ENCODE measurements around the gene CCDC63.
"Not testable (repeated sequence)": the region's sequence is repeated elsewhere in the genome, so short reads cannot be mapped to it uniquely, and the experiment has no call there.

Gene CCDC63

DNA sequence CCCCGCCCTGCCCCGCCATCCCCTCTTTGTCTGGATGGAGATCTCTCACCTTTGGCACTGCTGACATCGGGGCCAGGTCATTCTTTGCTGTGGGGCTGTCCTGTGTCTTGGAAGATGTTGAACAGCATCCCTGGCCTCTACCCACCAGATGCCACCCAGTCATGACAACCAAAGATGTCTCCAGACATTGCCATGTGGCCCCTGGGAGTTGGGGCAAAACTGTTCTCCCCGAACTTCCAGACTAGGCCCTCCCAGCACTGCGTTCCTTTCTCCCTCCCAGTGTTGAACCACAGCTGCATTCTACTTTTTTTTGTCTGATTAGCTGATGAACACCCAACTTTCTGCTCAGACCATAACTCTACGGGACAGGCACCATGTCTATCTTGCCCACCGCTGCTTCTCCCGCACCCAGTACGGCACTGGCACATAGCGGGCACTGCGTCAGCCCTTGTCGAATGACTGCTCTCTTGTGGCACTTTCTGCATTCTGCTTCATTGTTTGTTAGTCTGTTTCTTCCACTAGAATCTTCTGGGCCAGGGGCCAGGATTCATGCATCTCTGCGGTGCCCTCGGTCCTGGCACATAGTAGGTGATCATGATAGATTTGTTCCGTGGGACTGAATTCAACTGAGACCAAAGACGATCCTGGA is 86.7 kb downstream of the CCDC63 start:
- Histone ChIP-seq H3K27ac (ENCODE audit: low read depth, low read length) (no peak overlapping the region), H3K36me3 (ENCODE audit: control insufficient read depth, insufficient read depth, low read length) (no peaks in the 10 kb centered on the region), H3K4me1 (ENCODE audit: control insufficient read depth, insufficient read depth, low read length) (no peaks in the 10 kb centered on the region), H3K9ac (ENCODE audit: low read length) (no peak overlapping the region), H3K4me3 (ENCODE audit: low read length) (no peak overlapping the region), H3K27me3 (ENCODE audit: control insufficient read depth, insufficient read depth, low read length) (peaks cover 2% of the 10 kb centered on the region)

DNA sequence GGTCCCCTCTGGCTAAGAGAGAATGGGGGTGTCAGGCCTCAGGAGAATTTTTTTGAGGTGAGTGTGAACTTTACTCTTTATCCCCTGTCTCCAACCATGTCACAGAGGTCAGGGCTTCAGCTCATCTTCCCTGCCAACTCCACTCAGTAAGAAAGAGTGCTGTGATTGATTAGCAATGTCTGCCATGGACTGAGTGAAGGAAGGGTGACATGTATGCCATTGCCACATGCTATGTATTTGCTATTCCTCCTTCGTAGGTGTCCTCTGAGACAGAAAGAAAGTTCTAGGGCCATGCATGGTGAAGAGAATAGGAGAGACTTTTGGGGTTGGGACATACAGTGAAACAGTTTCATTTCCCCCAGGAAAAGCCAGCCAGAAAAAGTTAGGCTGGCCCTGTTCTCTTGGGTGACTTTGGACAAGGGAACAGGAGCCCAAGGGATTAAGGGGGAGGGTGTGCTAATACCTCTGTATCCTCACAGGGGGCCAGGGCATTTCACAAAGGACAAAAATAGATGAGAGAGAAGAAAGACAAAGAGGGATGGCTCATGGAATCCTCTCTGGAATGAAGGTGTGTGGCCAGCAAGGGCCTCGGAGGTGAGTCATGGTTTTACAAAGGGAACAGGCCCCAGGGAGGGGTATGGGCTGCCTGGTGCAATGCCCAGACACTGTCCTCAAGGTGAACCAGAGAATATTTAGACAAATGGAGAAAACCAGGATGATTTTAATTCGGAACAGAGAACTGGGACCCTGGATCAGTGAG is 87.5 kb downstream of the CCDC63 start:
- no peak overlapping the region for H3K9ac ChIP-seq (ENCODE audit: low read length)
- H3K27me3 ChIP-seq (ENCODE audit: control insufficient read depth, insufficient read depth, low read length): peaks cover 2% of the 10 kb centered on the region
- no peak overlapping the region for H3K27ac ChIP-seq (ENCODE audit: low read depth, low read length)
- no peak overlapping the region for H3K4me3 ChIP-seq (ENCODE audit: low read length)
- H3K36me3 ChIP-seq (ENCODE audit: control insufficient read depth, insufficient read depth, low read length): no peaks in the 10 kb centered on the region
- no peaks in the 10 kb centered on the region for H3K4me1 ChIP-seq (ENCODE audit: control insufficient read depth, insufficient read depth, low read length)

DNA sequence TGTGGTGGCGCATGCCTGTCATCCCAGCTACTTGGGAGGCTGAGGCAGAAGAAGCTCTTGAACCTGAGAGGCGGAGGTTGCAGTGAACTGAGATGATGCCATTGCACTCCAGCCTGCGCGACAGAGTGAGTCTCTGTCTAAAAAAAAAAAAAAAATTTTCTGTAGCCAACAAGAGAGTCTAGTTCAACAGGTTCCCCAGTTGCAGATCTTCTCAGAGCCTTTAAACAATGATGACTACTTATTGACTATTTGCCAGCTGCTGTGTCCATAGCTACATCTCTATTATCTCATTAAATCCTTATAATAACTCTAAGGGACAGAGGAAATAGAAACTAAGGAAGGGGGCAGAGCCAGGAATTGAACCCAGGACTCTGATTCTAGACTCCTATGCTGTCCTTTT is 88.8 kb downstream of the CCDC63 start:
- H3K36me3 ChIP-seq (ENCODE audit: control insufficient read depth, insufficient read depth, low read length): no peaks in the 10 kb centered on the region
- H3K9ac ChIP-seq (ENCODE audit: low read length): no peak overlapping the region
- H3K4me1 ChIP-seq (ENCODE audit: control insufficient read depth, insufficient read depth, low read length): no peaks in the 10 kb centered on the region
- no peak overlapping the region for H3K4me3 ChIP-seq (ENCODE audit: low read length)
- no peak overlapping the region for H3K27ac ChIP-seq (ENCODE audit: low read depth, low read length)
- peaks cover 2% of the 10 kb centered on the region for H3K27me3 ChIP-seq (ENCODE audit: control insufficient read depth, insufficient read depth, low read length)

DNA sequence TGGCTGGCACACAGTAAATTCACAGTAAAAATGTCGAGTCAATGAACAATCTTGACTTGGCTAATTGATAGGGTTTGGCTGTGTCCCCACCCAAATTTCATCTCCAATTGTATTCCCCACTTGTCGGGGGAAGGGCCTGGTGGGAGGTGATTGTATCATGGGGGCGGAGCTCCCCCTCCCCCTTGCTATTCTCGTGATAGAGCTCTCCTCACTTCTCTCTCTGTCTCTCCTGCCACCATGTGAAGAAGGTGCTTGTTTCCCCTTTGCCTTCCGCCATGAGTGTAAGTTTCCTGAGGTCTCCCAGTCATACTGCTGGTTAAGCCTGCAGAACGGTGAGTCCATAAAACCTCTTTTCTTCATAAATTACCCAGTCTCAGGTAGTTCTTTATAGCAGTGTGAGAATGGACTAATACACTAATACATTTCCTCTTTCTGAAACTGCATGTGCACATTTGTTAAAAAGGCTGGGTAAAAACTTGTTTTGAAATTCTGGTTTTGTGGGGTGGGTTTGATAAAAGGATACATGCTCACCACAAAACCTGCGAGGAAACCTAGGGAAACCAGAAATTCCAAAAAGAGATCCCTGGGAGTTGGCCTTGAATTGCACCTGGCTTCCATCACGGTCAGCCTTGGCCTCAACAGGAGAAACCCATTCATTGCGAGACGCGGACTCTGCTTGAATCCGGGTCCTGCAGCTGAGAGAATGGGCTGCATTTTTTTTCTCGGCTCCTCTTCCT is 89.7 kb downstream of the CCDC63 start:
- Histone ChIP-seq H3K27me3 (ENCODE audit: control insufficient read depth, insufficient read depth, low read length) (peaks cover 2% of the 10 kb centered on the region), H3K9ac (ENCODE audit: low read length) (no peak overlapping the region), H3K4me3 (ENCODE audit: low read length) (no peak overlapping the region), H3K4me1 (ENCODE audit: control insufficient read depth, insufficient read depth, low read length) (no peaks in the 10 kb centered on the region), H3K27ac (ENCODE audit: low read depth, low read length) (no peak overlapping the region), H3K36me3 (ENCODE audit: control insufficient read depth, insufficient read depth, low read length) (no peaks in the 10 kb centered on the region)

DNA sequence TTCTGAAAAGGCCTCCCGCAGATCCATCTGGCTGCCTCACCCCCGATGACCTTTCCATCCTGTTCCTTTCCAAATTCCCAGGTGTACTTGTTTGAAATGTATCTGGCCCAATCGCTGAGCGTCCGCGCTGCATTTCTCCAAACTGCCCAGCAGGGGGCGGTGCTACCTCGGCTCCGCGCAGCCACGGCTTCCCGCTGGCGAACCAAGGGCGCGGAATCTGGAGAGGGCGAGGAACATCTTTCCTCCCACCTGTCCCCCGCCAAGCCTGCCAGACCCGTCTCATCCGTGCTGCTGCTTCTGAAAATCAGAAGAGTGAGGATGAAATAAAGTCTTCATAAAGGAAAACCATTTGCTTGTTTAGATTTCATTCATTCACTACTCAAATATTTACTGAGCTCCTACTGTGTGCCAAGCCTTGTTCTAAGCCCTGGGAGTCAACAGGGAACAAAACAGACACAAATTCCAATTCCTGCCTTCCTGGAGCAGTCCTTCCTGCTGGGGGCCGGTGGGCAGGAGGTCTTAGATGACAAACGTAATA is 90.4 kb downstream of the CCDC63 start:
- Histone ChIP-seq H3K4me1 (ENCODE audit: control insufficient read depth, insufficient read depth, low read length) (no peaks in the 10 kb centered on the region), H3K36me3 (ENCODE audit: control insufficient read depth, insufficient read depth, low read length) (no peaks in the 10 kb centered on the region), H3K27ac (ENCODE audit: low read depth, low read length) (no peak overlapping the region), H3K4me3 (ENCODE audit: low read length) (no peak overlapping the region), H3K9ac (ENCODE audit: low read length) (no peak overlapping the region), H3K27me3 (ENCODE audit: control insufficient read depth, insufficient read depth, low read length) (peaks cover 2% of the 10 kb centered on the region)

DNA sequence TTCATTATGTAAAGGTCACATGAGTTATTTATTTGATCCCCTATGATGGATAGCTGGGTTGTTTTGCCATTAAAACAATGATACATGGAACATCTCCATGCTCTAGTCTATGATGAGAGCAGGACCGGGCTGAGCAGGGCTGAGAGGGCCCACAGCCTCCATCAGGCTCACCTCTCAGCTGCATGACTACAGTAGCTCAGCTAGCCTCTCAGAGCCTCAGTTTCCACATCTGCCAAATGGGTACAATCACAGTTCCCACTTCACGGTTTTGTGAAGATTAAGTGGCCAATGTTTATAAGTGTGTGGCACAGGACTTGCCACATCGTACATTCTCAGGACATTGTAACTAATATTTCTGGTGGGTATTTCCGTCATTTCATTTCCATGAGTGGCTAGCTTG is 93.5 kb downstream of the CCDC63 start:
- H3K9ac ChIP-seq (ENCODE audit: low read length): no peak overlapping the region

DNA sequence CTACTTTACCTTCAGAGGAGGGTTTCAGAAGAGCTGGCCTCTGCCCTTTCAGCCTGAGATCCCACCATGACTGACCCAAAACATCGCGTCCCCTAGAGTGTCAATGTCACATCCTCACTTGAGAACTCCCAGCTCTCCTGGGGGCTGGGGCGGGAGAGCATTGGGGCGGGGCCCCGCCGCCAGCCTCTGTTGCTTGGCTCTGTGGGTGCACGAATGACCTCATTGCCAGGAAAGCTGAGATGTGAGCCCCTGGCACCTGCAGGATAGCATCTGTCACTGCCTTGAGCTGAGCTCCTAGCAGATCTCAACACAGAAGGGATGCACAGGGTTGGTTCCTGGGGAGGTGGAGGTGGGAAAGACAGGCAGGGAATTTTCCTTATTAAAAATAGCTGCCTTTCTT is 94.1 kb downstream of the CCDC63 start:
- no peak overlapping the region for H3K4me3 ChIP-seq (ENCODE audit: low read length)
- H3K9ac ChIP-seq (ENCODE audit: low read length): no peak overlapping the region
- no peaks in the 10 kb centered on the region for H3K4me1 ChIP-seq (ENCODE audit: control insufficient read depth, insufficient read depth, low read length)
- H3K36me3 ChIP-seq (ENCODE audit: control insufficient read depth, insufficient read depth, low read length): no peaks in the 10 kb centered on the region
- no peak overlapping the region for H3K27ac ChIP-seq (ENCODE audit: low read depth, low read length)
- peaks cover 2% of the 10 kb centered on the region for H3K27me3 ChIP-seq (ENCODE audit: control insufficient read depth, insufficient read depth, low read length)

More for the DNA sequence above, 93.5 kb downstream of the CCDC63 start:
- Histone ChIP-seq H3K36me3 (ENCODE audit: control insufficient read depth, insufficient read depth, low read length) (no peaks in the 10 kb centered on the region), H3K27me3 (ENCODE audit: control insufficient read depth, insufficient read depth, low read length) (peaks cover 2% of the 10 kb centered on the region), H3K27ac (ENCODE audit: low read depth, low read length) (no peak overlapping the region), H3K4me3 (ENCODE audit: low read length) (no peak overlapping the region), H3K4me1 (ENCODE audit: control insufficient read depth, insufficient read depth, low read length) (no peaks in the 10 kb centered on the region)

DNA sequence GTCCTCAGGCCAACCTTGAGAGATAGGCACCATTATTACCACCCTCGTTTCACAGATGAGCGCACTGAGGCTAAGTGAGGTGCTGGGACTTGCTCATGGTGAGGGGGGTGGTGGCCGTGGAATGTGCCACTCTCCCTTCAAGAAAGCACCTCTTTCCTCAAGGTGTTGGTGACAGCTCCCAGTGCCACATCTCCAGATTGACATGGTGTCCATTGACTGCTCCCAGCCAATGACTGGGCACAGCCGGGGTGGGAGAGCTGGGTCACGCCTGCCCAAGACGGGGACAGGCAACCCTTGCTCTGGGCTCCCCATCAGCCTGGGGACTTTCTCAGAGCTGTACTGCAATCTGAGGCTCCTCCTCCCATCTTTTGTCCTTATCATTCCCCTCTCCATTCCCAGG is 94.6 kb downstream of the CCDC63 start:
- Histone ChIP-seq H3K36me3 (ENCODE audit: control insufficient read depth, insufficient read depth, low read length) (no peaks in the 10 kb centered on the region), H3K4me1 (ENCODE audit: control insufficient read depth, insufficient read depth, low read length) (no peaks in the 10 kb centered on the region), H3K27ac (ENCODE audit: low read depth, low read length) (no peak overlapping the region), H3K27me3 (ENCODE audit: control insufficient read depth, insufficient read depth, low read length) (peaks cover 2% of the 10 kb centered on the region), H3K4me3 (ENCODE audit: low read length) (no peak overlapping the region), H3K9ac (ENCODE audit: low read length) (no peak overlapping the region)

DNA sequence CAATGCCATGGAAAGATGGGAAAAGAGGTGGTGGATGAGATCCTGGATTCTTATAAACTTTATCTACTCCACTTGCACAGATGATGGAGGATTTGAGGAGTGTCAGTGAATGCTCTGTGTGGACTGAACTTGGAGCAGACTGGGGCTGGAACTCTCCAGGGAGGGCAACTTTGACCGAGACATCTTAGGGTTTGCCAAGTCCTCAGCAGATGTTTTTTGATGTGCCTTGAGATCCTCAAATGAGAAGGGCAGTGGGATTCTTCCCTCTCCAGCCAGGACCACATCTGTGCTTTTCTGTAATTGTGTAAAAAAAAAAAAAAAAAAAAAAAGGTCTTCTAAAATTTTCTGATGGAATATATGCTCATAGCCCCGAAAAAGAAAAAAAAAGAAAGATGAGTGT is 96.6 kb downstream of the CCDC63 start:
- no peaks in the 10 kb centered on the region for H3K4me1 ChIP-seq (ENCODE audit: control insufficient read depth, insufficient read depth, low read length)
- no peak overlapping the region for H3K4me3 ChIP-seq (ENCODE audit: low read length)
- no peak overlapping the region for H3K9ac ChIP-seq (ENCODE audit: low read length)
- no peaks in the 10 kb centered on the region for H3K36me3 ChIP-seq (ENCODE audit: control insufficient read depth, insufficient read depth, low read length)
- no peak overlapping the region for H3K27ac ChIP-seq (ENCODE audit: low read depth, low read length)
- no peaks in the 10 kb centered on the region for H3K27me3 ChIP-seq (ENCODE audit: control insufficient read depth, insufficient read depth, low read length)

DNA sequence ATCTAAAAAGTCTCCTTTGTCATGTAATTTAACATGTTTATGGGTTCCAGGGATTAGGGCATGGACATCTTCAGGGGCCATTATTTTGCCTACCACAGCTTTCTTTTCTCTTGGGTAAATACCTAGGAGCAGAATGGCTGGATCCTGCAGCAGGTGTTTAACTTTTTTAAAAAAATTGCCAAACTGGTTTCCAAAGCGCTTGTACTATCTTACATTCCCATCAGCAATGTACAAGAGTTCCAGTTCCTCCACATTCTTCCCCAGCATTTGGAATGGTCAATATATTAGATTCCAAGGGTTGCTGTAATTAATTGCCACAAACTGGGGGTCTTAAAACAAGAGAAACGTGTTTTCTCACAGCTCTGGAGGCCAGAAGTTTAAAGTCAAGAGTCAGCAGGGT is 101.3 kb downstream of the CCDC63 start:
- Histone ChIP-seq H3K36me3 (ENCODE audit: control insufficient read depth, insufficient read depth, low read length) (no peaks in the 10 kb centered on the region), H3K4me3 (ENCODE audit: low read length) (no peak overlapping the region), H3K27me3 (ENCODE audit: control insufficient read depth, insufficient read depth, low read length) (no peaks in the 10 kb centered on the region), H3K4me1 (ENCODE audit: control insufficient read depth, insufficient read depth, low read length) (no peaks in the 10 kb centered on the region), H3K9ac (ENCODE audit: low read length) (no peak overlapping the region), H3K27ac (ENCODE audit: low read depth, low read length) (no peak overlapping the region)

DNA sequence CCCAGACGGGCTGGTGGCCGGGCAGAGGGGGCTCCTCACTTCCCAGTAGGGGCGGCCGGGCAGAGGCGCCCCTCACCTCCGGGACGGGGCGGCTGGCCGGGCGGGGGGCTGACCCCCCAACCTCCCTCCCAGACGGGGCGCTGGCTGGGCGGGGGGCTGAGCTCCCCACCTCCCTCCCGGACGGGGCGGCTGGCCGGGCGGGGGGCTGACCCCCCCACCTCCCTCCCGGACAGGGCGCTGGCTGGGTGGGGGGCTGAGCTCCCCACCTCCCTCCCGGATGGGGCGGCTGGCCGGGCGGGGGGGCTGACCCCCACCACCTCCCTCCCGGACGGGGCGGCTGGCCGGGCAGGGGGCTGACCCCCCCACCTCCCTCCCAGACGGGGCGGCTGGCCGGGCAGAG is 103.7 kb downstream of the CCDC63 start:
- not testable (repeated sequence) for H3K36me3 ChIP-seq (ENCODE audit: control insufficient read depth, insufficient read depth, low read length); H3K4me1 ChIP-seq (ENCODE audit: control insufficient read depth, insufficient read depth, low read length); H3K9ac ChIP-seq (ENCODE audit: low read length); H3K27me3 ChIP-seq (ENCODE audit: control insufficient read depth, insufficient read depth, low read length); H3K4me3 ChIP-seq (ENCODE audit: low read length); H3K27ac ChIP-seq (ENCODE audit: low read depth, low read length)

DNA sequence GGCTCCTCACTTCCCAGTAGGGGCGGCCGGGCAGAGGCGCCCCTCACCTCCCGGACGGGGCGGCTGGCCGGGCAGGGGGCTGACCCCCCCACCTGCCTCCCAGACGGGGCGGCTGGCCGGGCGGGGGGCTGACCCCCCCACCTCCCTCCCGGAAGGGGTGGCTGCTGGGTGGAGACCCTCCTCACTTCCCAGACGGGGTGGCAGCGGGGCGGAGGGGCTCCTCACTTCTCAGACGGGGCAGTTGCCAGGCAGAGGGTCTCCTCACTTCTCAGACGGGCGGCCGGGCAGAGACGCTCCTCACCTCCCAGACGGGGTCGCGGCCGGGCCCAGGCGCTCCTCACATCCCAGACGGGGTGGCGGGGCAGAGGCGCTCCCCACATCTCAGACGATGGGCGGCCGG is 104.1 kb downstream of the CCDC63 start:
- not testable (repeated sequence) for H3K4me1 ChIP-seq (ENCODE audit: control insufficient read depth, insufficient read depth, low read length); H3K36me3 ChIP-seq (ENCODE audit: control insufficient read depth, insufficient read depth, low read length); H3K27me3 ChIP-seq (ENCODE audit: control insufficient read depth, insufficient read depth, low read length); H3K27ac ChIP-seq (ENCODE audit: low read depth, low read length); H3K4me3 ChIP-seq (ENCODE audit: low read length); H3K9ac ChIP-seq (ENCODE audit: low read length)

Data from rectal smooth muscle tissue (tissue), 1 donor.